ENCODE results near the gene TLL2. TPM values are rescaled to one million over a fixed set of nuclear protein-coding genes. Genes with fewer than 3 reads are reported as not detected.

Gene TLL2
- total RNA-seq, 4 donors from 2014 or later: 0.20 to 0.31 TPM; not detected in 2

GRCh38 chr10:96337106-96337505 lies 176.6 kb downstream of the TLL2 start:
- H3K4me3 ChIP-seq: no peak overlapping the region
- TF ChIP-seq CTCF (IDR thresholded peaks at IDR 0.05): no peak
- TF ChIP-seq EP300 (IDR thresholded peaks at IDR 0.05): no peak
- TF ChIP-seq POLR2AphosphoS5 (IDR thresholded peaks at IDR 0.05): no peak
- no peak for TF ChIP-seq POLR2A (IDR thresholded peaks at IDR 0.05)
- WGBS, 2 donors (ENCODE audit: low coverage in 1 of 2): 86 to 100% methylated on average over 1 to 2 of the region's 2 CpGs
- no peaks in the 10 kb centered on the region for H3K9me3 ChIP-seq
- H3K4me1 ChIP-seq: no peaks in the 10 kb centered on the region
- no peak for ATAC-seq
- H3K36me3 ChIP-seq: no peaks in the 10 kb centered on the region
- H3K27me3 ChIP-seq: peaks cover 10% of the 10 kb centered on the region
- H3K27ac ChIP-seq: no peak overlapping the region

GRCh38 chr10:96334616-96335526 lies 178.9 kb downstream of the TLL2 start:
- TF ChIP-seq CTCF (IDR thresholded peaks at IDR 0.05): peak; percentile 30 to 69 (median 50)
- no peak for TF ChIP-seq POLR2A (IDR thresholded peaks at IDR 0.05)
- Histone ChIP-seq H3K27me3 (peaks cover 29% of the 10 kb centered on the region), H3K27ac (no peak overlapping the region), H3K36me3 (no peaks in the 10 kb centered on the region), H3K9me3 (no peaks in the 10 kb centered on the region), H3K4me3 (no peak overlapping the region), H3K4me1 (no peaks in the 10 kb centered on the region)
- ATAC-seq: peak; percentile 55
- 31 to 50% methylated on average over 4 to 5 of the region's 5 CpGs for WGBS, 2 donors (ENCODE audit: low coverage in 1 of 2)

GRCh38 chr10:96333101-96333500 lies 180.6 kb downstream of the TLL2 start:
- no peak for TF ChIP-seq EP300 (IDR thresholded peaks at IDR 0.05)
- no peak for TF ChIP-seq POLR2AphosphoS5 (IDR thresholded peaks at IDR 0.05)
- TF ChIP-seq CTCF (IDR thresholded peaks at IDR 0.05): no peak
- TF ChIP-seq POLR2A (IDR thresholded peaks at IDR 0.05): no peak
- Histone ChIP-seq H3K27ac (no peak overlapping the region), H3K36me3 (no peaks in the 10 kb centered on the region), H3K9me3 (no peaks in the 10 kb centered on the region), H3K27me3 (peaks cover 33% of the 10 kb centered on the region), H3K4me3 (no peak overlapping the region), H3K4me1 (no peaks in the 10 kb centered on the region)
- ATAC-seq: no peak
- 82 to 100% methylated on average over 1 of the region's 1 CpG for WGBS, 2 donors (ENCODE audit: low coverage in 1 of 2)

- Histone ChIP-seq H3K9me3 (no peaks in the 10 kb centered on the region), H3K36me3 (no peaks in the 10 kb centered on the region), H3K27ac (no peak overlapping the region), H3K4me3 (no peak overlapping the region), H3K27me3 (peaks cover 51% of the 10 kb centered on the region), H3K4me1 (no peaks in the 10 kb centered on the region)
- ATAC-seq: no peak
- TF ChIP-seq POLR2A (IDR thresholded peaks at IDR 0.05) (no peak), POLR2AphosphoS5 (IDR thresholded peaks at IDR 0.05) (no peak), CTCF (IDR thresholded peaks at IDR 0.05) (no peak), EP300 (IDR thresholded peaks at IDR 0.05) (no peak)
- WGBS, 2 donors (ENCODE audit: low coverage in 1 of 2): 67 to 75% methylated on average over 5 to 7 of the region's 7 CpGs
Observed at GRCh38 chr10:96327462-96327861, 186.3 kb downstream of the TLL2 start.

Measured in gastroesophageal sphincter (tissue), 4 donors.